Mammary microvascular endothelial cell (primary cell): ENCODE data around the gene RFPL3. TPM values are rescaled to one million over a fixed set of nuclear protein-coding genes. Genes with fewer than 3 reads are reported as not detected.

Experiments
- total RNA-seq: library from RNA; depleted of rRNA; stranded (reverse); fragments of >200 nt; gene quantifications from 2 replicates; pipeline ENCODE4 v1.2.3, GENCODE V29; 2015

RFPL3 gene
- not detected in 2 replicates for total RNA-seq

GRCh38 chr22:32357567-32357966 lies at the start of gene RFPL3:
Gene RFPL3, plus strand, starts transcription at chr22:32357867. Its CDS starts 205 bp downstream, at chr22:32358072.

Other genes with a start within 250 kb of the RFPL3 start
- not detected in 2 replicates for gene C22orf42, start 198.6 kb upstream of the RFPL3 start, total RNA-seq
- not detected in 2 replicates for gene RFPL2, start 152.8 kb upstream of the RFPL3 start, total RNA-seq
- 0.20 and 1.1 TPM in 2 replicates for gene SLC5A4, start 102.5 kb upstream of the RFPL3 start, total RNA-seq
- gene RTCB, start 54.4 kb downstream of the RFPL3 start, total RNA-seq = 105 and 107 TPM in 2 replicates
- not detected in 2 replicates for gene BPIFC, start 106.6 kb downstream of the RFPL3 start, total RNA-seq
- gene FBXO7, start 116.9 kb downstream of the RFPL3 start, total RNA-seq = 88.2 and 88.9 TPM in 2 replicates